Tibial nerve (tissue), 4 donors: Measurements from ENCODE around the gene PLCL2.

Source experiments
- EP300 ChIP-seq, 2 donors: sonication (generic); formaldehyde crosslinking; IDR thresholded peaks; one replicate each; pipeline ENCODE4 v1.6.1; 2017; ENCODE audit warnings: antibody characterized with exemption in 2 of 2, mild to moderate bottlenecking in 1 of 2
- POLR2A ChIP-seq, 2 donors: fragments of 450-650 bp; IDR thresholded peaks; one replicate each; pipeline ENCODE4 v1.6.1; 2017; ENCODE audit warnings: antibody characterized with exemption in 2 of 2, mild to moderate bottlenecking in 2 of 2, moderate library complexity in 2 of 2
- TF ChIP-seq, protein P1 (sequence below), 5 experiments: fragments of 200-600 bp in 3 of 5; fragments of 450-650 bp in 2 of 5; sonication (generic) in 3 of 5; IDR thresholded peaks; one replicate each; pipeline ENCODE4 v1.5.1; 2016 to 2019; ENCODE audit warnings: antibody characterized with exemption in 5 of 5, mild to moderate bottlenecking in 3 of 5, moderate library complexity in 2 of 5

DNA sequence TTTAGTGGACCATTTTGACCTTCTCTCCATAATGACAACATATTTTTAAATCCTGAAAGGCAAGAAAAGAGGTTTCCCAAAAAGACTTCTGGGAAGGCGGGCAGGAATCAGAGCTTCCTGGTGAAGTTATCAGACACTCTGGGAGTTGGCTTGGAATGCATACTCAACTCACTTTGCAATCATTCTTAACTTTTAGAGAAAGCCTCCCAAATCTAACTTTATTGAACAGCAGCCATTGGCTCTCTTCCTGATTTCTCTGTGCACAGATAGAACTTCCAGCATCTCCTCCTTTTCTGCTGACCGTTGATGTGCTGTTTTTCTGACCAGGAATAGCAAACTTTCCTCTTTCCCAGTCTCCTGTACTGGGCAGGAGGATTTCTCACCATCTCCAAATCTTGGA lies 44.6 kb downstream of the PLCL2 start:
- TF ChIP-seq, protein P1, sequence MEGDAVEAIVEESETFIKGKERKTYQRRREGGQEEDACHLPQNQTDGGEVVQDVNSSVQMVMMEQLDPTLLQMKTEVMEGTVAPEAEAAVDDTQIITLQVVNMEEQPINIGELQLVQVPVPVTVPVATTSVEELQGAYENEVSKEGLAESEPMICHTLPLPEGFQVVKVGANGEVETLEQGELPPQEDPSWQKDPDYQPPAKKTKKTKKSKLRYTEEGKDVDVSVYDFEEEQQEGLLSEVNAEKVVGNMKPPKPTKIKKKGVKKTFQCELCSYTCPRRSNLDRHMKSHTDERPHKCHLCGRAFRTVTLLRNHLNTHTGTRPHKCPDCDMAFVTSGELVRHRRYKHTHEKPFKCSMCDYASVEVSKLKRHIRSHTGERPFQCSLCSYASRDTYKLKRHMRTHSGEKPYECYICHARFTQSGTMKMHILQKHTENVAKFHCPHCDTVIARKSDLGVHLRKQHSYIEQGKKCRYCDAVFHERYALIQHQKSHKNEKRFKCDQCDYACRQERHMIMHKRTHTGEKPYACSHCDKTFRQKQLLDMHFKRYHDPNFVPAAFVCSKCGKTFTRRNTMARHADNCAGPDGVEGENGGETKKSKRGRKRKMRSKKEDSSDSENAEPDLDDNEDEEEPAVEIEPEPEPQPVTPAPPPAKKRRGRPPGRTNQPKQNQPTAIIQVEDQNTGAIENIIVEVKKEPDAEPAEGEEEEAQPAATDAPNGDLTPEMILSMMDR (IDR thresholded peaks at IDR 0.05), result no peak
- TF ChIP-seq POLR2A (IDR thresholded peaks at IDR 0.05) (no peak), EP300 (IDR thresholded peaks at IDR 0.05) (no peak)
